Coronary artery (tissue), 2 donors: ENCODE measurements around the gene SLC29A4.
"Not testable (repeated sequence)": the region's sequence is repeated elsewhere in the genome, so short reads cannot be mapped to it uniquely, and the experiment has no call there.

Experiments
- DNase-seq: peaks from one replicate; pipeline ENCODE4 v3.0.0-alpha.2; 2017; ENCODE audit warnings: low spot score
- H3K27ac ChIP-seq, 2 donors: fragments of 200-600 bp; sonication (generic); one replicate each; pipeline ENCODE4 v1.5.1; 2016 to 2019
- H3K4me3 ChIP-seq: fragments of 200-600 bp; sonication (generic); 2 replicates; pipeline ENCODE4 v1.5.1; 2016; ENCODE audit warnings: mild to moderate bottlenecking, moderate library complexity
- TF ChIP-seq, protein P1 (sequence below): fragments of 200-600 bp; sonication (generic); IDR thresholded peaks from one replicate; pipeline ENCODE4 v1.5.1; 2019; ENCODE audit warnings: antibody characterized with exemption

The SLC29A4 gene

DNA sequence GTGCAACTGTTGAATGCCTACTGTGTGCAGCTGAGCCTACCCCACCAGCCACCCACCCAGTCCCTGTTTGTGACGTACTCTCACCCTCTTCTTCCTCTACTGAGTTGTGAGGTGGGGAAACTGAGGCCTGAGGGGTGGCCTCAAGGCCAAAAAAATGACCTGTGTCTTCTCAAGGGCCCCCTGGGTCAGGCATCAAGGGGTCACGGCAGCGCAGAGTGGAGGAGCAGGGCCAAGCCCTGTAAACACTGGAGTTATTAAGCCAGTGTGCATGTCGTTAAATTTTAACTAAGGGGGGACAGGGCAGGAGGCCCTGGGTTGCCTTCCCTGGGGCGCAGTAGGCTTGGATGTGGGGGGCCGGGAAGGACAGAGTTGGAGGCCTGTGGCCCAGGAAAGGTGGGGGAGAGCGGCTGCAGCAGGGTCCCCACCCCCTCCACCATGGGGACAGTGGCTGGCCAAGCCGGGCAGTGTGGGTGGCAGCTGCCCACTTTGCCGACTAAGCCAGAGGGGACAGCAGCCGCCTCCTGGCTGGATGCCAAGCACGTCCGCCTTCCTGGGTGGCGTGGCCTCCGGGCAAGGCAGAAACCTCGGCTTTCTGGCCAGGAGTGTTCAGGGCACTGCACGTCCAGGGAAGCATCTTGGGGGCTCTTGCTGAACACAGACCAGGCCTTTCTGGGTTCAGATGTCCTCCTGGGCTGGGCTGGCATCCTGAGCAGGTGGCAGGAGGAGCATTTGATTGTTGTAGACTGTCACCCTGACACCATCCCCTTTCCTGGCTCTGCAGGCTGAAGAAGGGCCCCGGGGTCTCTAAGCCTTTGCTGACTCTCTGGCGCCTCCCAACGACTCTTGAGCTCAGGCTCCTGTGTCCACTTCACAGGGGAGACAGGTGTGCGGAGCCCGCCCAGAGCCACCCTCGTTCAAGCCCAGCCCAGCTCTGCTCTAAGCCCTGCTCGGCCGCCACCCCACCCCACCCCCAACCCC lies 1.9 kb downstream of the SLC29A4 start:
- TF ChIP-seq, protein P1, sequence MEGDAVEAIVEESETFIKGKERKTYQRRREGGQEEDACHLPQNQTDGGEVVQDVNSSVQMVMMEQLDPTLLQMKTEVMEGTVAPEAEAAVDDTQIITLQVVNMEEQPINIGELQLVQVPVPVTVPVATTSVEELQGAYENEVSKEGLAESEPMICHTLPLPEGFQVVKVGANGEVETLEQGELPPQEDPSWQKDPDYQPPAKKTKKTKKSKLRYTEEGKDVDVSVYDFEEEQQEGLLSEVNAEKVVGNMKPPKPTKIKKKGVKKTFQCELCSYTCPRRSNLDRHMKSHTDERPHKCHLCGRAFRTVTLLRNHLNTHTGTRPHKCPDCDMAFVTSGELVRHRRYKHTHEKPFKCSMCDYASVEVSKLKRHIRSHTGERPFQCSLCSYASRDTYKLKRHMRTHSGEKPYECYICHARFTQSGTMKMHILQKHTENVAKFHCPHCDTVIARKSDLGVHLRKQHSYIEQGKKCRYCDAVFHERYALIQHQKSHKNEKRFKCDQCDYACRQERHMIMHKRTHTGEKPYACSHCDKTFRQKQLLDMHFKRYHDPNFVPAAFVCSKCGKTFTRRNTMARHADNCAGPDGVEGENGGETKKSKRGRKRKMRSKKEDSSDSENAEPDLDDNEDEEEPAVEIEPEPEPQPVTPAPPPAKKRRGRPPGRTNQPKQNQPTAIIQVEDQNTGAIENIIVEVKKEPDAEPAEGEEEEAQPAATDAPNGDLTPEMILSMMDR: no peak
- no peak for DNase-seq
- no peak overlapping the region for H3K27ac ChIP-seq
- no peak overlapping the region for H3K4me3 ChIP-seq

- Histone ChIP-seq H3K27ac (no peak overlapping the region), H3K4me3 (no peak overlapping the region)
- TF ChIP-seq, protein P1: no peak
- DNase-seq: no peak
Measured at GRCh38 chr7:5286933-5287332, 4.2 kb downstream of the SLC29A4 start.

GRCh38 chr7:5287373-5287772 lies 4.6 kb downstream of the SLC29A4 start:
- not testable (repeated sequence) for DNase-seq, H3K4me3 ChIP-seq, H3K27ac ChIP-seq

DNA sequence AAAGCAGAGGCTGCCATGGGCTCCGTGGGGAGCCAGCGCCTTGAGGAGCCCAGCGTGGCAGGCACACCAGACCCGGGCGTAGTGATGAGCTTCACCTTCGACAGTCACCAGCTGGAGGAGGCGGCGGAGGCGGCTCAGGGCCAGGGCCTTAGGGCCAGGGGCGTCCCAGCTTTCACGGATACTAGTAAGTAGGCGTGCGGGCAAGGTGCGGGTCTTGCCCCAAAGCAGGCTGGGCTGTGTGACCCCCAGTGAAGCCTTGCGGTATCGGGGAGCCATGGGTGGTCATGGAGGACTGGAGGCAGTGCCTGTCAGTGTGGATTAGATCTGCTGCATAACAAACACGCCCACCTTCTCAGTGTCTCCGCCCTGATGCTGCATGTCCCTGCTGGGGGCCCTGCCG lies 5.1 kb downstream of the SLC29A4 start:
- H3K4me3 ChIP-seq: no peak overlapping the region
- TF ChIP-seq, protein P1: no peak
- DNase-seq: no peak
- H3K27ac ChIP-seq: no peak overlapping the region

DNA sequence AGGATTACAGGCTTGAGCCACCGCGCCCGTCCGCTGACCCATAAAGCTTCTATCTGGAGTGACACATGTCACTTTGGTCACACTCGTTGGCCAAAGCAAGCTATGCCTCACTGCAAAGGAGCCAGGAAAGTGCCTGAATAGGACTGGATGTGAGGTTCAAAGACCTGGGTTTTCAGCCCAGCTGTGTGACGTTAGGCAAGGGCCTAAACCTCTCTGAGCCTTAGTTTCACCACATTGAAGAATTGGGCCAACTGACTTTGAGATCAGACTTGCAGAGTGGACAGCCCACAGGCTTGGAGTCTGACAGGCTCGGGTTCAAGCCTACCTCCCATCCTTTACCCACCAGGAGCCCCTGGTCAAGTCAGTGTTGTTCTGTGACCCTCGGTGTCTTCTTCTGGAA lies 5.8 kb downstream of the SLC29A4 start:
- not testable (repeated sequence) for DNase-seq, H3K4me3 ChIP-seq, H3K27ac ChIP-seq

GRCh38 chr7:5289355-5289754 lies 6.6 kb downstream of the SLC29A4 start:
- TF ChIP-seq, protein P1: no peak
- no peak overlapping the region for H3K4me3 ChIP-seq
- no peak overlapping the region for H3K27ac ChIP-seq
- no peak for DNase-seq

GRCh38 chr7:5291301-5291700 lies 8.6 kb downstream of the SLC29A4 start:
- TF ChIP-seq, protein P1: no peak
- Histone ChIP-seq H3K4me3 (no peak overlapping the region), H3K27ac (no peak overlapping the region)
- DNase-seq: no peak

- H3K4me3 ChIP-seq, DNase-seq, H3K27ac ChIP-seq: not testable (repeated sequence)
Measured at GRCh38 chr7:5291711-5292335, 9.1 kb downstream of the SLC29A4 start.
